ENCODE results near the gene ADGRL3.

Gene ADGRL3

DNA sequence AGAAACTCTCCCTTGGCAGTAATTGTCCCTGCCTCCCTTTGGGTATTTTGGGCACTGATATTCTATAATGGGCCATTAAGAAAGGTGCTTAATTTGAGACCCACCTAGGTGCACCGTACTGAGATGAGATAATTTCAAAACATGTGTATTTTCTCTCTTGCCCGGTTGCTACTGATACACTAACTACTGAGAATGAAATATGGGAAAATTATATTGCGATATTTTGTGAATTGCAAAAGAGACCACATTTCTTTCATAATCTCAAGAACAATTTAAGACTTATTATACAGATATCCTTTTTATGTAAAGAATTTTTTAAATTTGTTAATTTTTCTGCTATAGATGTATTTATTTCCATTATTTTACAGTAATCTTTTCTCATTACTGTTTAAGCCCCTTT is 284.9 kb downstream of the ADGRL3 start:
- TF ChIP-seq, protein P1, sequence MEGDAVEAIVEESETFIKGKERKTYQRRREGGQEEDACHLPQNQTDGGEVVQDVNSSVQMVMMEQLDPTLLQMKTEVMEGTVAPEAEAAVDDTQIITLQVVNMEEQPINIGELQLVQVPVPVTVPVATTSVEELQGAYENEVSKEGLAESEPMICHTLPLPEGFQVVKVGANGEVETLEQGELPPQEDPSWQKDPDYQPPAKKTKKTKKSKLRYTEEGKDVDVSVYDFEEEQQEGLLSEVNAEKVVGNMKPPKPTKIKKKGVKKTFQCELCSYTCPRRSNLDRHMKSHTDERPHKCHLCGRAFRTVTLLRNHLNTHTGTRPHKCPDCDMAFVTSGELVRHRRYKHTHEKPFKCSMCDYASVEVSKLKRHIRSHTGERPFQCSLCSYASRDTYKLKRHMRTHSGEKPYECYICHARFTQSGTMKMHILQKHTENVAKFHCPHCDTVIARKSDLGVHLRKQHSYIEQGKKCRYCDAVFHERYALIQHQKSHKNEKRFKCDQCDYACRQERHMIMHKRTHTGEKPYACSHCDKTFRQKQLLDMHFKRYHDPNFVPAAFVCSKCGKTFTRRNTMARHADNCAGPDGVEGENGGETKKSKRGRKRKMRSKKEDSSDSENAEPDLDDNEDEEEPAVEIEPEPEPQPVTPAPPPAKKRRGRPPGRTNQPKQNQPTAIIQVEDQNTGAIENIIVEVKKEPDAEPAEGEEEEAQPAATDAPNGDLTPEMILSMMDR (IDR thresholded peaks at IDR 0.05): no peak

DNA sequence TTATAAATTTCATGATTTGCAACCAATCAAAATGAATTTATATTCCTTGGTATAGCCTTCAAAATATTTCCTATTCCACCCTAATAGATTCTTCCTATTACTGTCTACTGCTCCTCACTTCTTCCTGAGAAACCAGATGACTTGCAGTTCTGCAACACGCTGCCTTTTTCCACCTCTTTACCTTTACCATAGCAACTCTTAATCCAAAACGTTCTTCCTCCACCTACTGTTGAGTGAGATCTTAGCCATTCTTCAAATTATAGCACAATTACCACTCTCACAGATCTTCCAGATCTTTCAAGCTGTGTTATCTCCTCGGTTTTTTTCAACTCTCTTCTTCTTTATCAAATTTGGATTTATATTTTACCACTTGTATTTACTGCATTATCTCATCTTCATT is 289.8 kb downstream of the ADGRL3 start:
- TF ChIP-seq, protein P1 (IDR thresholded peaks at IDR 0.05): no peak

DNA sequence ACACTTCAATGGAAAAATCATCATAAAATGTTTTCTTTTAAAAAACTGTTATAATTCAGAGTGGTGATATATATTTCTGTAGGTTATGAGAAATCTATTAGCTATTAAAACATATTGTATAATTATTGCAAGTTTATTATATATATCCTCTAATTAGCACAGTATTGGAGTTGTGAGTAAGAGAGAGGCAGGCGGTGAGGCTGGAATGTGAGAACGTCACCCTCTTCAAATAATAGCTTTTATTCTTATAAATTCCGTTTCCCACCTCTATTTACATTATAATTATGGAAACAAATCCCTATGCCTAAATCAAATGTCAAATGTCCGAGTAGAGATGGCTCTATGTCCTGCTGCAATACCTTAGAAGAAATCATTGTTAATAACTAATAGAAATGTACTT is 292.9 kb downstream of the ADGRL3 start:
- TF ChIP-seq, protein P1 (IDR thresholded peaks at IDR 0.05): no peak

DNA sequence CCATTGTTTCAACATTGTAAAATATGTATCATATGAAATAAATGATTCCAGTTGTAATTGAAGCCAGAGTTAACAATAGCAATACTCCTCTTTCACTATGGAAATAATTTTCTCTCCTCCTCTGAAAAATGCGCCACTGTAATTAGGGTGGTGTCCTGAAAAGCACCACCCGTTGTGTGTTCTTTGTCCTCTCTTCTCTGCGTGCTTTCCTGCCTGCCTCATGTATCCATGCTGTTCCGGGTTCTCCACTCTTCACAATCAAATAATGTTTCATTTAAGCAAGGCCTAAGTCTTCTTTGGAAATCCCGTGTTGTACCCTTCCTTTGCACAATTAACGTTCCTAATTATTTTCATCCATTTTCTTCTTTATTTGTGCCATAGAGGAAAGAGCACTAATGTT is 293.3 kb downstream of the ADGRL3 start:
- TF ChIP-seq, protein P1 (IDR thresholded peaks at IDR 0.05): no peak

DNA sequence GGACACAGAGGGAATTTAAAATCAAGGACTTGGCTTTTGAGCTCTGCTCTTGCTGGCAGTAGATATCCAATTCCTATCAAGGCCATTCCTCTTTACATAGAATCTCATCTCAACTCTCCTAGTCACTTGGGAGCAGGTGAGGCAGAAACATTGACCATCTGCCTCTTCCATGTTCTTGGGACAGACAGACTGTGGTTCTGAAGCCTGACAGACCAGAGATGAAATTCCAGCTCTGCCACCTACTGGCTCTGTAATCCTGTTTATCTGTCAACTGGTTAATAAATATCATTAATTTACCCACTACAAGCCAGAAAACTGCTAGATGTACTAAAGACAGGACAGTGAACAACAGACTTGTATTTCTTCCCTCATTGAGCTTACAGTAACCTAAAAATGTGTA is 300.8 kb downstream of the ADGRL3 start:
- TF ChIP-seq, protein P1 (IDR thresholded peaks at IDR 0.05): 0 out of 2 replicates have a peak, but pooled peaks have one; percentile 20

DNA sequence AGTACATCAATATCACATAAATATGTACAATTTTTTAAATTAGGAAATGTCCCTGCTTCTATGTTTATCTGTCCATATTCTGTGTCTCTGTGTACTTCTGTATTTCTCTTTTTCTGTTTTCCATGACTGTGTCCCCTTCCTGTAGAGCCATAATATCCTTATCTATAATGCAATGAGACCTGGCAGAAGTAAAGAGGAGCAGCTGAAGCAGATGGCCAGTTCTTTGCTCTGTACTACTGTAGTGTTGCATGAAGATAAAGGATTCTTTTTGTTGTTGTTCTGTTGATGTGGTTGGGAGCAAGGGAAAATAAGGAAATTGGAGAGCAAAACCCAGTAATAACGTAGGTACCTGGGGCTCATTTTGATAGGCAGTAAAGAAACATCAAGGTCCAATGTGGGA is 301.7 kb downstream of the ADGRL3 start:
- TF ChIP-seq, protein P1 (IDR thresholded peaks at IDR 0.05): no peak

DNA sequence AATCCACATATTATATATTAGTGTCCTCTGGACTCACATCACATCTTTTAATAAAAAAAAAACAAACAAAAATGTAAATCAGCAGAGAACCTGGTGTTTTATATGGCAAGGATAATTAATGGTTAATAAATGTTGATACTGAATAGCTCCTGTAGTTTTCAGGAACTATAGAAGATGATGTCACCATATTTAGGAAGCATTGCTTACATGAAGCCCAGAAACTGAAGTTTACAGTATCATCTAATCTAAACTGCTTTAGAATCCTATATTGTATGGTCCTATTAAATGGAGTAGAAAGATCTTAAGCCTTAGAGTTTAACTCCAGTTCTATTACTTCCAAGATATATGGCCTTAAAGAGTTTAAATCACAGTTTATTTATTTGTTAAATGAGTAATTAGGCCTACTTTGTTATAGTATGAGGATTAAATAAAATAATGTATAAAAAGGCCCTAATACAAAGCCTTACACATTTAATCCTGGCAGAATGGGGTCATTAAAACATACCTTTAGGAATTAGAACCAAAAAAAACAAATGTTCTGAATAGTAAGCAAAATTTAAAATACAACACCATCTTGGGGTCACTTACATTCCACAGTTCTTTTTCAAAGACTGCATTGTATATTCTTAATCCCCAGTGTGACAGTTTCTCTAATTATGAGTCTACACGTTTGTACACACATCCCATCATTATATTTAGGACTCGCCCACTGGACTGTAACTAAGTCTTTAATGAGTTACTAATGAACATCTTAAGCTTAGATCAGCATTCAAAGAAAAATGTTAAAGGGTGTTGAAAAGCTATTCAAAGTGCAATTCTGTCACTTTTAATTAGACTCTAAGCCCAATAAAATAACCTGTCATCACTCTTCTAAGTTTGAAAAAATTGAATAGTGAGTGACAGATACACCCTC is 305.9 kb downstream of the ADGRL3 start:
- TF ChIP-seq, protein P1 (IDR thresholded peaks at IDR 0.05): no peak

Measured in LNCAP (cell line).